Measurements from ENCODE around the gene RNF126. TPM values are rescaled to one million over a fixed set of nuclear protein-coding genes. Genes with fewer than 3 reads are reported as not detected.
"Not testable (repeated sequence)": the region's sequence is repeated elsewhere in the genome, so short reads cannot be mapped to it uniquely, and the experiment has no call there.

The RNF126 gene
- total RNA-seq, 4 donors from 2014 or later = 72.3 to 148 (median 129) TPM

- Histone ChIP-seq H3K4me1 (no peaks in the 10 kb centered on the region), H3K4me3 (no peak overlapping the region), H3K27me3 (peaks cover 0 to under 1% (median 0%) of the 10 kb centered on the region in 3 donors), H3K27ac (no peak overlapping the region), H3K36me3 (peaks cover 0 to 73% of the 10 kb centered on the region in 2 donors), H3K9me3 (no peaks in the 10 kb centered on the region)
- in situ Hi-C loops (cut with MboI; ENCODE audit: low sequenced_read_pairs in 4 of 4) = no loop called here
- TF ChIP-seq POLR2A (IDR thresholded peaks at IDR 0.05) (no peak), CTCF (IDR thresholded peaks at IDR 0.05 in 4 of 5, conservative IDR thresholded peaks at IDR 0.05 in 1 of 5) (no peak)
- ATAC-seq = no peak
- intact Hi-C loops (cut with DNase I; ENCODE audit: low total_unique reads) = no loop called here
- DNase-seq = no peak
These were observed 41.2 kb downstream of the RNF126 start for GRCh38 chr19:621819-622218.

- H3K9me3 ChIP-seq; H3K4me1 ChIP-seq; H3K4me3 ChIP-seq; ATAC-seq; DNase-seq; H3K27me3 ChIP-seq; intact Hi-C loops (cut with DNase I; ENCODE audit: low total_unique reads); in situ Hi-C loops (cut with MboI; ENCODE audit: low sequenced_read_pairs in 4 of 4); H3K27ac ChIP-seq: not testable (repeated sequence)
- H3K36me3 ChIP-seq = peaks cover 0 to 73% of the 10 kb centered on the region in 2 donors
These were observed 41.8 kb downstream of the RNF126 start for GRCh38 chr19:621191-621590.

DNA sequence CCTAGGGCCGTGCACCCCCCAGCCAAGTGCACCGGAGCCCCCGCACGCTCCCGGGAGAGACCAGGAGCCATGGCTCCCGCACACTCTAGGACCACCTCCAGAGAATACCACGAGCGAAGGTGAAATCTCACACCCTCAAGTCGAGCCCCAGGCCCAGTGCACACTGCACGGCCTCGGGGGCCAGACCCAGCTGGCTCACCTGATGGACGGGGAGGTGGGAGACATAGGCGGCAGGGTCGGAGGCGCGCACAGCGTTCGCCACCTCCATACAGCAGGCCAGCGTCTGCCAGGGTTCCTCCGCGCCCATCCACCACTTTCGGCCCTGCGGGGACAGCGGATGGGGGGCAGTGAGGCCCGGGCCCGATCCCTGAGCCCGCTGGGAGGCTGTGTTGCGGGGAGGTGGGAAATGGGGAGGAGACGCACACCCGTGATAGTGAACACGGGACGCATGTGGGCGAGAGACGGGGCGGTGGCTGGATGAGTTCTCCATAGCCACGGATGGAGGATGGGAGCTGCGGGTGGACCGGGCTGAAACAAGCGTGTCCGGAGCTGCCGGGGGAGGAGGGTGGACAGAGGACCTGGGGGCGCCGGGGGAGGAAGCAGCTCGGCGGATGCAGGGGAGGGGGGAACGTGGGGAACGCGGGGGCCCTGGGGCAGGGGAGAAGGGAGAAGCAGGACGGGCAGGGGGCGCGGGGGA lies 42.7 kb downstream of the RNF126 start:
- no peak for ATAC-seq
- Histone ChIP-seq H3K4me3 (no peak overlapping the region), H3K36me3 (peaks cover 0 to 66% of the 10 kb centered on the region in 2 donors), H3K4me1 (no peaks in the 10 kb centered on the region), H3K27me3 (peaks cover 0 to 2% (median 0%) of the 10 kb centered on the region in 3 donors), H3K27ac (no peak overlapping the region), H3K9me3 (no peaks in the 10 kb centered on the region)
- DNase-seq = no peak
- in situ Hi-C loops (cut with MboI; ENCODE audit: low sequenced_read_pairs in 4 of 4) (no loop called here), intact Hi-C loops (cut with DNase I; ENCODE audit: low total_unique reads) (no loop called here)
- TF ChIP-seq CTCF (IDR thresholded peaks at IDR 0.05 in 4 of 5, conservative IDR thresholded peaks at IDR 0.05 in 1 of 5) (no peak), POLR2A (IDR thresholded peaks at IDR 0.05) (no peak)

DNA sequence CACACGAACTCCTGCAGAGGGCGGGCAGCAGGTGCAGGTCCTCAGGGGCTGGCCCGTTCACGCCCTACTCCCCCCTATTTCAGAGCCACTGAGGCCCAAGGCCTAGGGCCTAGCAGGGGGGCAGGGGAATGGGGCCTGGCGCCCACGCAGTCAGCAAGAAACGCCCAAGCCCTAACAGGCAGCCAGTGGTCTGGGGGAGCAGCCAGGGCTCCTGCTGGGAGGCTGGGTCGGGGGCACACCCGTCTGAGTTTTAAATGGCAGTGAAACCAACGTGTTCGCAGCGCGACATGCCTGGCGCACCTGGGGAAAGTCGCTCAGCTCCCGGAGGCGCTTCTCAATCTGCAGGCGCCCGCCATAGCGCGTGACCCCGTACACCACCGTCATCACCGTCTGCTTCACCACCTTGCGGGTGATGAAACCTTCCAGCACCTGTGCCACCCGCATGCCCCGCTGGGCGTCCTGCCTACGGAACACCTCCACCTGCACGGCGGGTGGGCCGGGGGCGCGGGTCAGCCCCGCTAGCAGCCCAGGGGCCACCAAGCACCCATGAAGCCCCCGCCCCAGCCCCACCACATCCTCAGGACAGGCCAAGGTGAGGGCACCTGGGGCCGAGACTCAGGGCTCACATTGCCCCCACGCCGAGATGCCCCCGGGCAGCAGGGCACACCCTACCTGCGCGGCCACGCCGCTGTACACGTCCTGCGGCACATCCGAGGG lies 43.6 kb downstream of the RNF126 start:
- ATAC-seq (no peak), DNase-seq (no peak)
- Histone ChIP-seq H3K36me3 (peaks cover 0 to 61% of the 10 kb centered on the region in 2 donors), H3K9me3 (no peaks in the 10 kb centered on the region), H3K4me1 (no peaks in the 10 kb centered on the region), H3K27me3 (peaks cover 0 to 2% (median 0%) of the 10 kb centered on the region in 3 donors), H3K4me3 (no peak overlapping the region), H3K27ac (no peak overlapping the region)
- intact Hi-C loops (cut with DNase I; ENCODE audit: low total_unique reads) = no loop called here
- no peak for TF ChIP-seq POLR2A (IDR thresholded peaks at IDR 0.05)
- no peak for TF ChIP-seq CTCF (IDR thresholded peaks at IDR 0.05 in 4 of 5, conservative IDR thresholded peaks at IDR 0.05 in 1 of 5)
- in situ Hi-C loops (cut with MboI; ENCODE audit: low sequenced_read_pairs in 4 of 4) = no loop called here

GRCh38 chr19:618674-619285 lies 44.2 kb downstream of the RNF126 start:
- TF ChIP-seq POLR2A (IDR thresholded peaks at IDR 0.05) (no peak), CTCF (IDR thresholded peaks at IDR 0.05 in 4 of 5, conservative IDR thresholded peaks at IDR 0.05 in 1 of 5) (no peak)
- Histone ChIP-seq H3K27ac (no peak overlapping the region), H3K4me3 (no peak overlapping the region), H3K27me3 (peaks cover 0 to 2% (median 0%) of the 10 kb centered on the region in 3 donors), H3K4me1 (no peaks in the 10 kb centered on the region), H3K36me3 (peaks cover 0 to 54% of the 10 kb centered on the region in 2 donors), H3K9me3 (no peaks in the 10 kb centered on the region)
- no peak for DNase-seq
- intact Hi-C loops (cut with DNase I; ENCODE audit: low total_unique reads) (no loop called here), in situ Hi-C loops (cut with MboI; ENCODE audit: low sequenced_read_pairs in 4 of 4) (no loop called here)
- ATAC-seq = no peak
